Omental fat pad (tissue), 4 donors: ENCODE data around the gene FANK1. TPM values are rescaled to one million over a fixed set of nuclear protein-coding genes. Genes with fewer than 3 reads are reported as not detected.

Source experiments
- ATAC-seq: fragments of 150-250 bp; one replicate; pipeline ENCODE4 v1.9.1; 2016; ENCODE audit warnings: mild to moderate bottlenecking, moderate library complexity; ENCODE audit not compliant: low FRiP score
- DNase-seq: peaks from one replicate; pipeline ENCODE4 v3.0.0-alpha.2; 2019; ENCODE audit warnings: low spot score
- CTCF ChIP-seq, 3 donors: fragments of 450-650 bp; IDR thresholded peaks; one replicate each; pipeline ENCODE4 v1.5.1; 2016 to 2017; ENCODE audit warnings: antibody characterized with exemption in 3 of 3, mild to moderate bottlenecking in 3 of 3, moderate library complexity in 2 of 3
- small RNA-seq: library from RNA; depleted of rRNA; stranded (forward); fragments of <200 nt; gene quantifications from one replicate; pipeline ENCODE3, GENCODE V24; 2016
- total RNA-seq, 4 donors: library from RNA; depleted of rRNA; stranded (reverse); fragments of >200 nt; gene quantifications; one replicate each; pipeline ENCODE4 v1.1.0, GENCODE V29; 2016

FANK1 gene
- total RNA-seq, 4 donors from 2014 or later: 0.94 to 3.0 (median 1.1) TPM

- DNase-seq (no peak), ATAC-seq (no peak)
- TF ChIP-seq CTCF (IDR thresholded peaks at IDR 0.05): no peak
These were observed 155.8 kb downstream of the FANK1 start for GRCh38 chr10:126052171-126052570.

- TF ChIP-seq CTCF (IDR thresholded peaks at IDR 0.05): no peak
- no peak for DNase-seq
- no peak for ATAC-seq
These were observed 157.8 kb downstream of the FANK1 start for GRCh38 chr10:126054191-126054590.

GRCh38 chr10:126057494-126057893 lies 161.1 kb downstream of the FANK1 start:
- TF ChIP-seq CTCF (IDR thresholded peaks at IDR 0.05): no peak
- ATAC-seq (no peak), DNase-seq (no peak)

GRCh38 chr10:126058104-126058503 lies 161.7 kb downstream of the FANK1 start:
- TF ChIP-seq CTCF (IDR thresholded peaks at IDR 0.05): no peak
- ATAC-seq: no peak

GRCh38 chr10:126058507-126058906 lies 162.1 kb downstream of the FANK1 start:
- ATAC-seq: no peak
- TF ChIP-seq CTCF (IDR thresholded peaks at IDR 0.05): no peak
- no peak for DNase-seq

More at GRCh38 chr10:126058104-126058503, 161.7 kb downstream of the FANK1 start:
- no peak for DNase-seq

Small RNAs within 50 kb of the gene (small RNA-seq; reads per million reads assigned to genes)
- not detected for gene GNG10P1
- not detected for gene RF00017
- gene RNU2-42P: not detected

Other genes with a start within 250 kb of the FANK1 start
- not detected for gene TEX36, start 213.4 kb upstream of the FANK1 start, total RNA-seq
- 10 to 100 TPM; 10.9 to 26.3 (median 22.1) TPM for gene EDRF1, start 176.9 kb upstream of the FANK1 start, total RNA-seq
- not detected for gene MMP21, start 120.7 kb upstream of the FANK1 start, total RNA-seq
- gene UROS, start 73.3 kb upstream of the FANK1 start, total RNA-seq: 10 to 100 TPM; 30.6 to 39.8 (median 39.3) TPM
- gene BCCIP, start 73.0 kb upstream of the FANK1 start, total RNA-seq: 10 to 100 TPM; 39.6 to 93.8 (median 44.9) TPM
- 10 to 100 TPM; 16.7 to 27.4 (median 21.4) TPM for gene DHX32, start 15.3 kb upstream of the FANK1 start, total RNA-seq